ENCODE measurements around the gene DERL3.

The DERL3 gene

DNA sequence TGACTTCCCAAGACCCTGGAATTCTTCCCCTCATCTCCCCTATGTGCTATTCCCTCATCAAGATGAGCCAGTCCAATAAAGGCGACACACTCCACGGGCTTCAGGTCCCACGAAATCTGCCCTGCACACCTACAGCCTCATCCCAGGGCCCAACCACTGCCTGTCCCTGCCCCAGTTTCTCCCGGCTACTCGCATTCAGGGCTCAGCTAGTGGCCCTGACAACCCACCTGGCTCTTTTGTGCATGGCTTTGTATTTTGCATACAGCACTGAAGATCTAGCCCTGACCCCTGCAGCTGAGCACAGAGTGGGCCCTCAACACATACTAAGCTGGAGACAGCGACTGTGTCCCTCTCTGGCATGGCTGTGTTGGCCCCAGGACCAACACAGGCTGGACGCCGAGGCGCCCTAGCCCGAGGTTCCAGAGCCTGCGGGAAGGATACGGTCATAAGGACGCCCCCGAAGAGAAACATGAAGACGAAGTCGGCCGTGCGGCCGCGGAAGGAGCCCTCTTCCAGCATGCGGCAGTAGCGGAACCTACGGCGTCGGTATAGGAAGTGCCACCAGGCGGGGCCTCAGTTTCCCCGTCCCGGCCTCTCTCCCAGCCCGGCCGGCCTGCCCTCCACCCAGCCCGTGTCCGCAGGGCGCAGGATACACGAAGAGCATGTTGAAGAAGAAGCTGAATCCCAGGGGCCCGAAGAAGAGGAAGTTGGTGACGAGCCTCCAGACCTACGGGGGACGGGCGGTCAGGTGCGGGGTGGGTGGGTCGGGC is 710 bp downstream of the DERL3 start:
- TF ChIP-seq CTCF (IDR thresholded peaks at IDR 0.05; ENCODE audit: low read depth, low read length), result no peak
- H3K4me3 ChIP-seq (ENCODE audit: low read depth, low read length), result no peak overlapping the region

DNA sequence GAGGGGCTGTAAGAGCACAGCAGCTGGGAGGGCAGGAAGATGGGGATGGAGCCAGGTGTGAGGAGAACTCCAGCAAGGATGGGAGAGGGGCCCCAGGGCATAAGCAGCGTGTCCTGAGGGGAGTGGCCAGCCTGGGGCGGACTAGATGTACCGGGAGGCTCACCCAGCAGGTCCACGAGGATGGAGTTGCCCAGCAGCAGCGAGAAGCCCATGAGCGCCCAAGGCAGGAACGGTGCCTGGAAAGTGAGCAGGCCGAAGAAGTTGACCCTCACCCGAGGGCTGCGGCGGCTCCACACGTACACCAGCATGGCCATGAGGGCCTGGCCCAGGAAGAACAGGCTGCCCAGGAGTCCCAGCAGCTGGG is 1.3 kb downstream of the DERL3 start:
- TF ChIP-seq CTCF (IDR thresholded peaks at IDR 0.05; ENCODE audit: low read depth, low read length), result no peak

GRCh38 chr22:23836692-23837495 is 1.9 kb downstream of the DERL3 start:
- TF ChIP-seq CTCF (IDR thresholded peaks at IDR 0.05; ENCODE audit: low read depth, low read length), result no peak
- H3K4me3 ChIP-seq (ENCODE audit: low read depth, low read length), result no peak overlapping the region

More for the DNA sequence above, 1.3 kb downstream of the DERL3 start:
- H3K4me3 ChIP-seq (ENCODE audit: low read depth, low read length), result no peak overlapping the region

- no peak for TF ChIP-seq CTCF (IDR thresholded peaks at IDR 0.05; ENCODE audit: low read depth, low read length)
- no peak overlapping the region for H3K4me3 ChIP-seq (ENCODE audit: low read depth, low read length)
Observed at GRCh38 chr22:23836281-23836680, 2.5 kb downstream of the DERL3 start.

DNA sequence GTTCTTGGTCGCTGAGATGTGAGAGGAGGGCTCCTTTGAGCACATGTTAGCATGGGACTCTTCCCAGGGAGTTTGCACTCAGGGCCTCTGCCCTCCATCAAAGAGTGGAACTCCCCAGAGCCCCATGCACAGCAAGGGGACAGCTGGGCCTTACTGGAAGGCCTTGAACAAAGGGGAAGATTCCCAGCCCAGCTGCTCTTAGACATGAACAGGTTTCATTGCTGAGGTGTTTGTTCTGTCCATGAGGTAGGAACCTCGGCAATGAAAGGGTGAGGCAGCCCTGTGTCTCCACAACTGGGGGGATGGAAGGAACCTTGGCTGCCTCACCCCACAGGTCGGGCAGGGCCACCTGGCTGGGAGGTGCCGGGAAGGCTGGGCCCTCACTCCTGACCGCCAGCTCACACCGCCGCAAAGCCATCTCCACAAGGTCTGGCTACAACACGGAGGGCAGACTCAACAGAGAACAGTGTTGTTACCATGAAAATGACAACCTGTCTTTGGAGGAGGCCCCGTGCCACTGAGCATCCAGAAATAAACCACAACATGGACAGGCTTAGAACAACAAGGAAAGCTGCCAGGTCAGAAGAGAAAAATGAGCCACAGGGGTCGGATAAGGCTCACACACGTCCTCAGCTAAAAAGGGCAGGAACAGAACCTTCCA is 3.2 kb downstream of the DERL3 start:
- TF ChIP-seq CTCF (IDR thresholded peaks at IDR 0.05; ENCODE audit: low read depth, low read length), result no peak
- no peak overlapping the region for H3K4me3 ChIP-seq (ENCODE audit: low read depth, low read length)

- no peak overlapping the region for H3K4me3 ChIP-seq (ENCODE audit: low read depth, low read length)
- TF ChIP-seq CTCF (IDR thresholded peaks at IDR 0.05; ENCODE audit: low read depth, low read length), result no peak
Observed at GRCh38 chr22:23834793-23835483, 3.9 kb downstream of the DERL3 start.

Measured in WI38 (cell line).